Mesothelial cell of epicardium (in vitro differentiated cells): Measurements from ENCODE around the gene PHACTR1. TPM values are rescaled to one million over a fixed set of nuclear protein-coding genes. Genes with fewer than 3 reads are reported as not detected.
"Not testable (repeated sequence)": the region's sequence is repeated elsewhere in the genome, so short reads cannot be mapped to it uniquely, and the experiment has no call there.

ENCODE experiments used
- DNase-seq, 2 experiments: peaks; one replicate each; pipeline ENCODE4 v3.0.0; 2021; ENCODE audit warnings: low spot score in 2 of 2; ENCODE audit not compliant: unreplicated experiment in 2 of 2
- H3K27ac Mint-ChIP-seq: 2 replicates; pipeline ENCODE4 v1.8.0; 2021; ENCODE audit warnings: mixed read lengths
- H3K27me3 Mint-ChIP-seq: 2 replicates; pipeline ENCODE4 v1.8.0; 2021; ENCODE audit warnings: low read depth, mixed read lengths
- H3K36me3 Mint-ChIP-seq: 2 replicates; pipeline ENCODE4 v1.8.0; 2021; ENCODE audit warnings: mixed read lengths
- H3K4me1 Mint-ChIP-seq: 2 replicates; pipeline ENCODE4 v1.8.0; 2021; ENCODE audit warnings: mixed read lengths
- H3K4me3 Mint-ChIP-seq: 2 replicates; pipeline ENCODE4 v1.8.0; 2021; ENCODE audit warnings: mild to moderate bottlenecking, moderate library complexity, mixed read lengths
- H3K9me3 Mint-ChIP-seq: 2 replicates; pipeline ENCODE4 v1.8.0; 2021; ENCODE audit warnings: mixed read lengths
- total RNA-seq: library from RNA; stranded (reverse); gene quantifications from 3 replicates; pipeline ENCODE4 v1.2.1, GENCODE V29; 2021
- TF ChIP-seq, protein P1 (sequence below): fragments of 200-600 bp; sonication (generic); IDR thresholded peaks from one replicate; pipeline ENCODE4 v1.5.0; 2021; ENCODE audit warnings: antibody characterized with exemption; ENCODE audit not compliant: unreplicated experiment

Gene PHACTR1
- total RNA-seq, 1 donor from 2014 or later, result 0.76 TPM

DNA sequence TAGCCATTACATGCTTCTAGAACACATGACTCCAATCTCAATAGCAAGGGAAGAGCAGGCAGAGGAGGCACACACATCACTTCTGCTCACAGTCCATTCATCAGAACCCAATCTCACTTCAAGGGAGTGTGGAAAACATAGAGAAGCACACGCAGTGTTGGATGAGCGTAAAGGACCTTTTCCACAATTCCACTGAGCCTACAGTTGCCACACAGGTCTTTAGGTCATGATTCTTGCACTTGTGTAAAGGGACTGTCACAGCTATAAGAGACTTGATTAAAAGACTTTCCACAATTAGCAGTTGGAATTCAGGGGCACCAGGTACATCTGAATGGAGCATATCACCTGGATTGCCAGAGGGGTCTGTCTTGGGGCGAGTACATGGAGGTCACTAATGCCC, 525.6 kb downstream of the PHACTR1 start:
- Mint-ChIP-seq H3K36me3 (no peaks in the 10 kb centered on the region), H3K4me1 (no peaks in the 10 kb centered on the region), H3K4me3 (no peak overlapping the region), H3K9me3 (peaks cover 4% of the 10 kb centered on the region), H3K27ac (no peak overlapping the region), H3K27me3 (peaks cover 4% of the 10 kb centered on the region)
- DNase-seq, result no peak
- TF ChIP-seq, protein P1, sequence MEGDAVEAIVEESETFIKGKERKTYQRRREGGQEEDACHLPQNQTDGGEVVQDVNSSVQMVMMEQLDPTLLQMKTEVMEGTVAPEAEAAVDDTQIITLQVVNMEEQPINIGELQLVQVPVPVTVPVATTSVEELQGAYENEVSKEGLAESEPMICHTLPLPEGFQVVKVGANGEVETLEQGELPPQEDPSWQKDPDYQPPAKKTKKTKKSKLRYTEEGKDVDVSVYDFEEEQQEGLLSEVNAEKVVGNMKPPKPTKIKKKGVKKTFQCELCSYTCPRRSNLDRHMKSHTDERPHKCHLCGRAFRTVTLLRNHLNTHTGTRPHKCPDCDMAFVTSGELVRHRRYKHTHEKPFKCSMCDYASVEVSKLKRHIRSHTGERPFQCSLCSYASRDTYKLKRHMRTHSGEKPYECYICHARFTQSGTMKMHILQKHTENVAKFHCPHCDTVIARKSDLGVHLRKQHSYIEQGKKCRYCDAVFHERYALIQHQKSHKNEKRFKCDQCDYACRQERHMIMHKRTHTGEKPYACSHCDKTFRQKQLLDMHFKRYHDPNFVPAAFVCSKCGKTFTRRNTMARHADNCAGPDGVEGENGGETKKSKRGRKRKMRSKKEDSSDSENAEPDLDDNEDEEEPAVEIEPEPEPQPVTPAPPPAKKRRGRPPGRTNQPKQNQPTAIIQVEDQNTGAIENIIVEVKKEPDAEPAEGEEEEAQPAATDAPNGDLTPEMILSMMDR, result no peak

DNA sequence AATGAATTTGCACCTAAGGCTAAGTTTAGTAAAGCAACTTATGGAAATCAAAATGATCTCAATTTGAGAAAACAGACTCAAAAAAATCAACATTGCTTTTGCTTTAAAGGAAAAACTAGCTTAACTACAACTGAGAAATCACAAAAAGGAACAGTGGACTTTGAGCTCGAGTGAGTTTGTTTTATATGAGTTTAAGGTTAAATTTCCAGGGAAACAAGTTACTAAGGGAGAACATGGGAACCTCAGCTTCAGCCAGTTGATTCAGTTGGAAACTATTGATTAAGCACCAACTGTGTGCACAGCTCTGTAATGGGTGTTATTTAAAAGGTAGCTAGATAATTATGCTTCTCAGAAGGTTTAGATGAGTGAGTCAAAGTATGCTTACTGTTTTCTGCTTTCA, 526.0 kb downstream of the PHACTR1 start:
- H3K4me3 Mint-ChIP-seq, result no peak overlapping the region
- H3K27ac Mint-ChIP-seq, result no peak overlapping the region
- peaks cover 4% of the 10 kb centered on the region for H3K9me3 Mint-ChIP-seq
- peaks cover 4% of the 10 kb centered on the region for H3K27me3 Mint-ChIP-seq
- H3K36me3 Mint-ChIP-seq, result no peaks in the 10 kb centered on the region
- H3K4me1 Mint-ChIP-seq, result no peaks in the 10 kb centered on the region
- TF ChIP-seq, protein P1, result no peak
- no peak for DNase-seq

DNA sequence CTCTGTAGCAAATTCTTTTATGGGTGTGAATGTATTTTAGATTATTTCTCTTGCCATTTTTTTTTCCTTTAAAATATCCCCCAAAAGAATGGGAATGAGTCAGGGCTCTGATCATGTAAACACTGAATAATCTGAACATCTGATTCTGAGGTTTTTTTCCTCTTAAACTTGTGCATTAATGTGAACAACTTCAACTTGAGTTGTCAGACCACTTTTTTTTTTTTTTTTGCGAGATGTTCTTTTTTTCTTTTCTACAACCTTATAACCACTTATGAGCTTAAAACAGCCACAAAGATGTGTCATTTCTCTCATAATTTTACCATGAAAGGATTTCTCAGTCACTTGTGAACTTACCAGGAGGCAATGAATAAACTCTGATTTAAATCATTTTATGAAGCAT, 526.5 kb downstream of the PHACTR1 start:
- Mint-ChIP-seq H3K27ac (no peak overlapping the region), H3K4me1 (peaks cover 3% of the 10 kb centered on the region), H3K4me3 (no peak overlapping the region), H3K27me3 (peaks cover 4% of the 10 kb centered on the region), H3K36me3 (no peaks in the 10 kb centered on the region), H3K9me3 (peaks cover 4% of the 10 kb centered on the region)
- DNase-seq, result no peak
- TF ChIP-seq, protein P1, result no peak

DNA sequence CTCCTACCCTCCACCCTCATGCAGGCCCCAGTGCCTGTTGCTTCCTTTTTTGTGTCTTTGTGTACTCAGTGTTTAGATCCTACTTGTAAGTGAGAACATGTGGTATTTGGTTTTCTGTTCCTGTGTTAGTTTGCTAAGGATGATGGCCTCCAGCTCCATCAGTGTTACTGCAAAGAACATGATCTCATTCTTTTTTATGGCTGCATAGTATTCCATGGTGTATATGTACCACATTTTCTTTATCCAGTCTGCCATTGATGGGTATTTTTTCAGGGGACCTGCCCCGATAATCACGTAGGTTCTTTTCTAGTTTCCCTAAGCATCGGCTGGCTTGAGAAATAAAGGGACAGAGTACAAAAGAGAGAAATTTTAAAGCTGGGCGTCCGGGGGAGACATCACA, 527.2 kb downstream of the PHACTR1 start:
- not testable (repeated sequence) for H3K36me3 Mint-ChIP-seq, H3K9me3 Mint-ChIP-seq, H3K27me3 Mint-ChIP-seq, H3K4me3 Mint-ChIP-seq, H3K27ac Mint-ChIP-seq, DNase-seq
- H3K4me1 Mint-ChIP-seq, result peaks cover 10% of the 10 kb centered on the region

DNA sequence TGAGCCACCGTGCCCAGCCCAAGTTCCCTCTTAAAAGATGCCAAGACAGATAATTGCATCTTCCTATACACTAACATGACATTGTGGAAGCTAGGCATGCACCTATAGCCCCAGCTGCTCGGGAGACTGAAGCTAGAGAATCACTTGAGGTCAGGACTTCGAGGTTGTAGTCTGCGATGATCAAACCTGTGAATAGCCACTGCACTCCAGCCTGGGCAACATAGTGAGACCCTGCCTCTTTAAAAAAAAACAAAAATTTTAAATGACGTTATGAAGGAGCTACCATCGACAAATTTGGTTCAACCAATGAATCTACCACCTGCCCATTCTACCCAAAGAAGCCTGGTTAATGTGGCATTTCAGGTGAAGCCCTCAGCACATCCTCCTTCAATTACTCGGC, 531.1 kb downstream of the PHACTR1 start:
- H3K27ac Mint-ChIP-seq, result no peak overlapping the region
- no peaks in the 10 kb centered on the region for H3K27me3 Mint-ChIP-seq
- DNase-seq, result no peak
- no peaks in the 10 kb centered on the region for H3K36me3 Mint-ChIP-seq
- peaks cover 4% of the 10 kb centered on the region for H3K9me3 Mint-ChIP-seq
- H3K4me1 Mint-ChIP-seq, result peaks cover 15% of the 10 kb centered on the region
- TF ChIP-seq, protein P1, result no peak
- no peak overlapping the region for H3K4me3 Mint-ChIP-seq

DNA sequence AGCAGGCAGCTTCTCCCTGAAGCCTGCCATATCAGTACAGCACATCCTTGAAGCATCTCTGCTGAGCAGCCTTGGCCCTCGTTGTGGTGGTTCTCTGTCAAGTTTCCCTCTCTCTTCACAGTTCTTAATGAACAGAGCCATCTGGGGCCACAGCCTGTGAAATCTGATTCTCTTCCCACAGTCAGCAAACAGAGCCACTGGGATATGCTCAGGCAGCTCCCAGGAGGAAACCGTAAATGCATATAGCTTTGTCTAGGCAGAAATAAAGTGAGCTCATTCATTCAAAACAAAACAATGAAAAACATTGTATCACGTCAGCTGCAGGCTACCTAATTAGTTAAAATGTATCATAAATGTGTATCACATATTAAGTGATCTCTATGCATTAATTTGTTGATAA, 531.5 kb downstream of the PHACTR1 start:
- H3K9me3 Mint-ChIP-seq, result peaks cover 4% of the 10 kb centered on the region

More for the DNA sequence above, 531.5 kb downstream of the PHACTR1 start:
- DNase-seq, result peak in 1 of 2 experiments; percentile 39
- no peaks in the 10 kb centered on the region for H3K36me3 Mint-ChIP-seq
- no peak overlapping the region for H3K4me3 Mint-ChIP-seq
- peaks cover 15% of the 10 kb centered on the region for H3K4me1 Mint-ChIP-seq
- peak overlapping the region; percentile 49 for H3K27ac Mint-ChIP-seq
- TF ChIP-seq, protein P1, result no peak
- H3K27me3 Mint-ChIP-seq, result no peaks in the 10 kb centered on the region
